Osteocyte (in vitro differentiated cells): ENCODE results near the gene KRR1. TPM values are rescaled to one million over a fixed set of nuclear protein-coding genes. Genes with fewer than 3 reads are reported as not detected.
"Not testable (repeated sequence)": the region's sequence is repeated elsewhere in the genome, so short reads cannot be mapped to it uniquely, and the experiment has no call there.

ENCODE experiments used
- DNase-seq: peaks from one replicate; pipeline ENCODE4 v3.0.0; 2021; ENCODE audit warnings: mixed read lengths; ENCODE audit not compliant: unreplicated experiment; ENCODE audit errors: extremely low spot score
- H3K27ac Mint-ChIP-seq: one replicate; pipeline ENCODE4 v1.8.0; 2021; ENCODE audit warnings: mild to moderate bottlenecking, mixed read lengths; ENCODE audit not compliant: unreplicated experiment
- H3K27me3 Mint-ChIP-seq: one replicate; pipeline ENCODE4 v1.8.0; 2021; ENCODE audit warnings: mixed read lengths; ENCODE audit not compliant: unreplicated experiment
- H3K36me3 Mint-ChIP-seq: one replicate; pipeline ENCODE4 v1.8.0; 2021; ENCODE audit warnings: mixed read lengths; ENCODE audit not compliant: unreplicated experiment
- H3K4me1 Mint-ChIP-seq: one replicate; pipeline ENCODE4 v1.8.0; 2021; ENCODE audit warnings: mixed read lengths; ENCODE audit not compliant: unreplicated experiment
- H3K4me3 Mint-ChIP-seq: one replicate; pipeline ENCODE4 v1.8.0; 2021; ENCODE audit warnings: mild to moderate bottlenecking, moderate library complexity, mixed read lengths; ENCODE audit not compliant: unreplicated experiment
- H3K9me3 Mint-ChIP-seq: one replicate; pipeline ENCODE4 v1.8.0; 2021; ENCODE audit warnings: mixed read lengths; ENCODE audit not compliant: unreplicated experiment
- CTCF ChIP-seq: fragments of 200-600 bp; sonication (generic); IDR thresholded peaks from 2 replicates; pipeline ENCODE4 v1.5.0; 2021; ENCODE audit warnings: antibody characterized with exemption, mild to moderate bottlenecking, moderate library complexity
- total RNA-seq: library from RNA; stranded (reverse); gene quantifications from 2 replicates; pipeline ENCODE4 v1.2.1, GENCODE V29; 2021

KRR1 gene
- total RNA-seq, 1 donor from 2014 or later, result 52.0 TPM

DNA sequence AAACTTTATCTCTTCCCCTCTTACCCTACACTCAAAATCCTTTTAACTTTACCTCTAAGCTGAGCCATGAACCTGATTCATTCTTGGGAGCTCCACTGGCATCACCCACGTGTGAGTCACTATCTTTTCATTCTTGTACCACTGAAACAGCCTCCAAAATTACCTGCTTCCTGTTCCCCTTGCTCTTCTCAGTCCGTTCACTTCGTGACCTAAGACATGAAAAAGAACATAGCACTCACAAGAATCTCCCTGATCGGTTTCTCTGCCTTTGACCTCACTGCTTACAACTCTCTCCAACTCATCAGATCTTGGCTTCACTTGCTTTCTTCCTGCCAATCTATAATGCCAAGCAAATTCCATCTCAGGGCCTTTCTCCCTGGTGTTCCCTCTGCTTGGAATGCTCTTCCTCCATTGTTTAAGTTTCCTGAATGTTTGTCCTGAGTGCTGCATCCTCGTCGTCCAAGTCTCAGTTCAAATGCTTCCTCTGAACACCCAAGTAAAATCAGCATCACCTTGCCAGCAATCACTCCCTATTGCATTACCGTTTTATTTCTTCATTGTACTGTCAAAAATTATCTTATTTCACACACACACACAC, 21.7 kb downstream of the KRR1 start:
- Mint-ChIP-seq H3K27ac (peak overlapping the region; percentile 59), H3K4me1 (peaks cover 14% of the 10 kb centered on the region), H3K36me3 (no peaks in the 10 kb centered on the region), H3K4me3 (no peak overlapping the region), H3K27me3 (no peaks in the 10 kb centered on the region), H3K9me3 (no peaks in the 10 kb centered on the region)
- no peak for DNase-seq
- no peak for TF ChIP-seq CTCF

DNA sequence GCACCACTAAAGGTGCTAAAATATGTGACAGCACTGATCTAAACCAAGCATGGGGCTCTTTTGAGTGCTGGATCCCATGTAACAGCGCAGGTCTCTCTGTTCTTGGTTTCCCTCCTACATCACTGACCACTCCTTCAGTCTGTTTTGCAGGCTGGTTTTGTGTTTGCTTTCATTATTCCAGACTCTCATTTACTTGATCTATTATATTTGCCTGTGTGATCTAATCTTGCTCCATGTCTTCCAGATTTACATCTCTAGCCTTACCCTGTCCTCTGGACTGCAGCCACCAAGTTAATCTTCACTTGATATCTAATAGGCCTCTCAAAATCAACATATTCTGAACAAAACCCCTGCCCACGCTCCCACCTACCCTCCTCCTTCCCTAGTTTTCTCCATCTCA, 22.2 kb downstream of the KRR1 start:
- Mint-ChIP-seq H3K4me1 (peaks cover 19% of the 10 kb centered on the region), H3K9me3 (no peaks in the 10 kb centered on the region), H3K36me3 (no peaks in the 10 kb centered on the region), H3K27me3 (no peaks in the 10 kb centered on the region), H3K4me3 (no peak overlapping the region), H3K27ac (peak overlapping the region; percentile 59)
- DNase-seq, result no peak
- TF ChIP-seq CTCF, result no peak

- peaks cover 24% of the 10 kb centered on the region for H3K4me1 Mint-ChIP-seq
- peak; percentile 60 for TF ChIP-seq CTCF
- no peaks in the 10 kb centered on the region for H3K27me3 Mint-ChIP-seq
- no peak for DNase-seq
- no peaks in the 10 kb centered on the region for H3K9me3 Mint-ChIP-seq
- no peaks in the 10 kb centered on the region for H3K36me3 Mint-ChIP-seq
- H3K4me3 Mint-ChIP-seq, result no peak overlapping the region
- H3K27ac Mint-ChIP-seq, result no peak overlapping the region
These were observed 22.9 kb downstream of the KRR1 start for GRCh38 chr12:75488553-75488952.

DNA sequence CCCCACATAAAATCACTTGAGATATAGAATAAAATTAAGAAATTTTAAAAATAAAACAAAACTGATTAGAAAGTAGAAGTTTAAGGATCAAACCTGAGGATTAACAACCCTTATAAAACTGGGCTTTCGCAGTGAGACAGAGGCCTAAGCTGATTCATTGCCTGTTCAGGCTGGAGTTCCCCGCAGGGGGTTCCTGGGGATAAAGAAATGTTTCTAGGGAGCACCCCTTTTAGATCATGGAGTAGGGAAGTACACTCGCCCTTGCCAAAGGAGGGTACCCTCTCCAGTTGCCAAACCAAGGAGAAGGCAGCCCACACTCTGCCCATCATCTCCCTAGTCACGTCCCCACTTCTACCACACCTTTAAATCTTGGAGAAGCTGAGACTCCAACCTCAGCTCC, 24.1 kb downstream of the KRR1 start:
- no peaks in the 10 kb centered on the region for H3K9me3 Mint-ChIP-seq
- DNase-seq, result no peak
- H3K27ac Mint-ChIP-seq, result no peak overlapping the region
- H3K4me1 Mint-ChIP-seq, result peaks cover 35% of the 10 kb centered on the region
- no peaks in the 10 kb centered on the region for H3K36me3 Mint-ChIP-seq
- H3K27me3 Mint-ChIP-seq, result no peaks in the 10 kb centered on the region
- no peak overlapping the region for H3K4me3 Mint-ChIP-seq
- TF ChIP-seq CTCF, result no peak

- not testable (repeated sequence) for H3K36me3 Mint-ChIP-seq, H3K9me3 Mint-ChIP-seq, H3K27me3 Mint-ChIP-seq, H3K4me3 Mint-ChIP-seq, DNase-seq
- Mint-ChIP-seq H3K27ac (peak overlapping the region; percentile 21), H3K4me1 (peaks cover 58% of the 10 kb centered on the region)
These were observed 27.0 kb downstream of the KRR1 start for GRCh38 chr12:75484450-75484849.

GRCh38 chr12:75483431-75483830, 28.0 kb downstream of the KRR1 start:
- DNase-seq, result no peak
- peak overlapping the region; percentile 4 for H3K4me3 Mint-ChIP-seq
- peaks cover 56% of the 10 kb centered on the region for H3K4me1 Mint-ChIP-seq
- H3K9me3 Mint-ChIP-seq, result no peaks in the 10 kb centered on the region
- no peaks in the 10 kb centered on the region for H3K36me3 Mint-ChIP-seq
- H3K27me3 Mint-ChIP-seq, result no peaks in the 10 kb centered on the region
- peak overlapping the region; percentile 6 for H3K27ac Mint-ChIP-seq
- TF ChIP-seq CTCF, result no peak
